ENCODE data around the gene ST6GALNAC2.

The ST6GALNAC2 gene

DNA sequence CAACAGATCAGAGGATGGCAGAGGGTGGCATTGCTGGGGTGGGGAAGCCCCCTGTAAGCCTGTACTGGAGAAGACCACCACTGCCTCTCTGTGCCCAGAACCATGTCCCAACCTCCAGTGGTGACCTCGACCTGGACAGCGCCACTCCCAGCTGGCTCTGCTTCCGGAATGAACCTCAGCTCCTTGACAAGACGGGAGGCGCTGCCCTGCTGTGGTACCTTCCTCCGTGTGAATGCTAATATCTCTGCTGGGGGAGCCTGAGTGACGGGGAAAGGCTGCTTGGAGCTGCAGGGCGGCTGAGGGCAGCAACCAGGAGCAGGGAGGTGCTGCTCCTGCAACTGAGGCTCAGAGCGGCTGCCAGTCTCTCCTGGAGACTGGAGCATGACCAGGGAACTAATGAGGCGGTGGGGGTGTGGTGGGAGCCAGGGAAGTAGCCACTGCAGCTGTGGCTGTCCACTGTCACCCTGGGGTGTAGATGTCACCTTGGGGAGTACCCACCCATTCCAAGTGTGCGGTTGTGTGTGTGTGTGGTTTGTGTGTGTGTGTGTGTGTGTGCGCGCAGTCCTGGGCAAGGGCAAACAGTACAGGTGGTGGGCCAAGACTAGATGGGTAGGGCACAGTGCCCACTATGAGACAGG, 39.6 kb downstream of the ST6GALNAC2 start:
- in situ Hi-C loops (cut with MboI; ENCODE audit: low sequenced_read_pairs, unreplicated experiment): no loop called here

GRCh38 chr17:76544546-76545365, 40.9 kb downstream of the ST6GALNAC2 start:
- in situ Hi-C loops (cut with MboI; ENCODE audit: low sequenced_read_pairs, unreplicated experiment): no loop called here
- TF ChIP-seq, protein P1, sequence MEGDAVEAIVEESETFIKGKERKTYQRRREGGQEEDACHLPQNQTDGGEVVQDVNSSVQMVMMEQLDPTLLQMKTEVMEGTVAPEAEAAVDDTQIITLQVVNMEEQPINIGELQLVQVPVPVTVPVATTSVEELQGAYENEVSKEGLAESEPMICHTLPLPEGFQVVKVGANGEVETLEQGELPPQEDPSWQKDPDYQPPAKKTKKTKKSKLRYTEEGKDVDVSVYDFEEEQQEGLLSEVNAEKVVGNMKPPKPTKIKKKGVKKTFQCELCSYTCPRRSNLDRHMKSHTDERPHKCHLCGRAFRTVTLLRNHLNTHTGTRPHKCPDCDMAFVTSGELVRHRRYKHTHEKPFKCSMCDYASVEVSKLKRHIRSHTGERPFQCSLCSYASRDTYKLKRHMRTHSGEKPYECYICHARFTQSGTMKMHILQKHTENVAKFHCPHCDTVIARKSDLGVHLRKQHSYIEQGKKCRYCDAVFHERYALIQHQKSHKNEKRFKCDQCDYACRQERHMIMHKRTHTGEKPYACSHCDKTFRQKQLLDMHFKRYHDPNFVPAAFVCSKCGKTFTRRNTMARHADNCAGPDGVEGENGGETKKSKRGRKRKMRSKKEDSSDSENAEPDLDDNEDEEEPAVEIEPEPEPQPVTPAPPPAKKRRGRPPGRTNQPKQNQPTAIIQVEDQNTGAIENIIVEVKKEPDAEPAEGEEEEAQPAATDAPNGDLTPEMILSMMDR (IDR thresholded peaks at IDR 0.05; ENCODE audit: borderline replicate concordance, control extremely low read depth, extremely low read depth, insufficient read depth, missing control alignments): no peak
- no peak for DNase-seq (ENCODE audit: low spot score)

More for the DNA sequence above, 39.6 kb downstream of the ST6GALNAC2 start:
- DNase-seq (ENCODE audit: low spot score): no peak
- TF ChIP-seq, protein P1 (IDR thresholded peaks at IDR 0.05; ENCODE audit: borderline replicate concordance, control extremely low read depth, extremely low read depth, insufficient read depth, missing control alignments): no peak

DNA sequence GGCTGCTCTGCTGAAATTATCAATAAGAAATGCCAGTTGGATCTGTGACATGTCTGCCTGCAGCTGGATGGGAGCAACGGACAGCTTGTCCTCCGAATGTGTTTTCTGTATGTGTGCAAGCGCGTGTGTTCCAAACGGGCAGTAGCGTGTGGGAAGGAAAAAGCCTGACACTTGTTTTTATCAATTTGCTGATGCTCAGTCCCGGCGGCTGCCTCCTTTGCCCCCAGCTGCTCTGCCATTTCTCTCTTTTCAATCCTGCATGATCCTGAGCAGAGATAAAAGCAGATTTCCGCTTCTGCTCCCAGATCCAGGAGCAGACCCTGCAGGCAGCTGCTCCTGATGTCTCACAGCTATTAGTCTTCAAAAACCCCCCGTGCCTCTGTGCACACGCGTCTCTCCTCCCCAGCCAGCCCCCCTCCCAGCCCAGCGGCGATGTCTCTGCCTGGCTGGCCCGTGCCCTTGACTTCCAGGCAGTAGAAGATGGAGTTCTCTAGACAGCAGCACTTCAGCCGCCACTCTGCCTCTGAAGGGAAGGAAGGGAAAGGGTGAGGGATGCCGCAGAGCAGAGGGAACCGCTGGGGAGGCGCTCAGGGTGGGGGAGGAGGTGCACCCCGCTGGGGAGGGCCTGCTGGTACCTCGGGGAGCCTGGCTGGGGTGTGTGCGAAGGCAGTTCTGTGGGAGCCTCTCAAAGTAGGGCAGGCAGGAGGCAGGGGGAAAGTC, 41.7 kb downstream of the ST6GALNAC2 start:
- TF ChIP-seq, protein P1 (IDR thresholded peaks at IDR 0.05; ENCODE audit: borderline replicate concordance, control extremely low read depth, extremely low read depth, insufficient read depth, missing control alignments): no peak
- no peak for DNase-seq (ENCODE audit: low spot score)
- in situ Hi-C loops (cut with MboI; ENCODE audit: low sequenced_read_pairs, unreplicated experiment): no loop called here

DNA sequence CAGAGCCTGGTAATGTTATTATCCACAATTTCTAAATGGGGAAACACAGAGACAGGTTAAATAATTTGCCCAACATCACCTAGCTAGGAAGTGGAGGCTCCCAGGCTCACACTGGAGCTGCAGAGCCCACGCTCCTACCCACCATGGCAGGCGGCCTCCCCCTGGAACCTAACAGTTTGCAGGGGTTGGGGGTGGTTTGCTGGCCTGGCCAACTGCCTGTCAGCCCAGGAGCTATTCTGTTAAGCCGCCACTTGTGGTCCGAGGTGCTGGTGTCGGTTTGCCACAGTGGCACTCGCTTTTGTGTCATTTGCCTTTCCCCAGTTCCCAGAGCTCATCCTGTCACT, 42.2 kb downstream of the ST6GALNAC2 start:
- TF ChIP-seq, protein P1 (IDR thresholded peaks at IDR 0.05; ENCODE audit: borderline replicate concordance, control extremely low read depth, extremely low read depth, insufficient read depth, missing control alignments): no peak
- in situ Hi-C loops (cut with MboI; ENCODE audit: low sequenced_read_pairs, unreplicated experiment): no loop called here
- no peak for DNase-seq (ENCODE audit: low spot score)

DNA sequence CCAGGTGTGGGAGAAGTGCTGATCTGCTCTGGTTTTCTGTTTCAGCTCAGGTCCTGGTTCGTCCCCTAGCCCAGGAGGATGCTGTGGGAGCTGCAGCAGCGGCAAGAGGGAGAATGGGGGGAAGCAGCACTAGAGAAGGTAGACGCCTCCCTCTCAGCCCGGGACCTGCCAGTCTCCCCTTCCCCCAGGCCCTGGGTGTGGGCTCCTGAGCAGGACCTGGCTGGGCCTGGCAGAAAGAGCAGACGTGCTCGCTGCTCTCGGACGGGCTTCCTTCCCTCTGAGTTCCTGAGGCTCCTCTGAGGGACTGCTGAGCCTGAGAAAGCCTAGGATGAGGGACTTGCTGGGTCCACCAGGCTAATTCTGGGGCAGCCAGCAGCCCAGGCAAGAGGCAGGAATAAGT, 42.7 kb downstream of the ST6GALNAC2 start:
- TF ChIP-seq, protein P1 (IDR thresholded peaks at IDR 0.05; ENCODE audit: borderline replicate concordance, control extremely low read depth, extremely low read depth, insufficient read depth, missing control alignments): no peak
- no peak for DNase-seq (ENCODE audit: low spot score)
- in situ Hi-C loops (cut with MboI; ENCODE audit: low sequenced_read_pairs, unreplicated experiment): no loop called here

DNA sequence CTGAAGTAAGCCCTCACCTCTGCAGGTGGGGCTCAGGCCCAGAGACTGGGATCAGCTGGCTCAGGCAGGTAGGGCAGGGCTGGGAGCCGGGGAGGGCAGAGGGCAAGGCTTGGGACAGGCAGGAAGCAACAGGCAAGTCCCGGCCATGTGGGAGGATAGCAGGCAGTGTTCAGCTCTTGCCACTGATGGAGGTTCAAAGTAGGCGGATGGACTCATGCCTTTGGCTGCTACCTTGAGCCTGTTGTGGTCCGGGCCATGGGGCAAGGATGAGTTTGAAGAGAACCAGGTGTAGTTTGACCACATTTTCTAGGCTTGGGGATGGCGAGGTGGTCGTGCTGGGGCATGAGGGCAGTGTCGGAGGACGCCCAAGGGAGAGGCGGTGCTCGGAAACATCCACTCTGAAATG, 43.1 kb downstream of the ST6GALNAC2 start:
- DNase-seq (ENCODE audit: low spot score): no peak
- TF ChIP-seq, protein P1 (IDR thresholded peaks at IDR 0.05; ENCODE audit: borderline replicate concordance, control extremely low read depth, extremely low read depth, insufficient read depth, missing control alignments): no peak
- in situ Hi-C loops (cut with MboI; ENCODE audit: low sequenced_read_pairs, unreplicated experiment): no loop called here

All from GM13976 (cell line).